Subcutaneous abdominal adipose tissue (tissue), 5 donors: ENCODE measurements around the gene NSUN6.
A peak's percentile ranks its signal among the peaks of the same experiment; 100 is the strongest.

Experiments used
- H3K27ac ChIP-seq: one replicate; pipeline ENCODE4 v1.7.0; 2013; ENCODE audit warnings: low read depth, mild to moderate bottlenecking, inconsistent platforms, low read length, moderate library complexity
- H3K27me3 ChIP-seq, 5 donors: one replicate each; pipeline ENCODE4 v1.7.0; 2013; ENCODE audit warnings: low read length in 5 of 5, inconsistent platforms in 1 of 5; ENCODE audit not compliant: control insufficient read depth in 5 of 5, insufficient read depth in 4 of 5
- H3K36me3 ChIP-seq, 5 donors: one replicate each; pipeline ENCODE4 v1.7.0; 2013; ENCODE audit warnings: low read length in 5 of 5; ENCODE audit not compliant: control insufficient read depth in 5 of 5, insufficient read depth in 5 of 5
- H3K4me1 ChIP-seq, 5 donors: one replicate each; pipeline ENCODE4 v1.7.0; 2013; ENCODE audit warnings: low read length in 5 of 5, mild to moderate bottlenecking in 3 of 5, moderate library complexity in 1 of 5; ENCODE audit not compliant: control insufficient read depth in 5 of 5, insufficient read depth in 5 of 5
- H3K4me3 ChIP-seq, 5 donors: one replicate each; pipeline ENCODE4 v1.7.0; 2013; ENCODE audit warnings: low read length in 5 of 5, low read depth in 1 of 5
- H3K9ac ChIP-seq, 5 donors: one replicate each; pipeline ENCODE4 v1.7.0; 2013; ENCODE audit warnings: low read length in 5 of 5, mild to moderate bottlenecking in 4 of 5, moderate library complexity in 3 of 5
- H3K9me3 ChIP-seq, 5 donors: one replicate each; pipeline ENCODE4 v1.7.0; 2013; ENCODE audit warnings: low read length in 5 of 5; ENCODE audit not compliant: control insufficient read depth in 5 of 5
- donor health status: healthy.
- donor health status: healthy.
- donor health status: healthy.
- donor health status: healthy.
- donor health status: healthy.

NSUN6 gene

DNA sequence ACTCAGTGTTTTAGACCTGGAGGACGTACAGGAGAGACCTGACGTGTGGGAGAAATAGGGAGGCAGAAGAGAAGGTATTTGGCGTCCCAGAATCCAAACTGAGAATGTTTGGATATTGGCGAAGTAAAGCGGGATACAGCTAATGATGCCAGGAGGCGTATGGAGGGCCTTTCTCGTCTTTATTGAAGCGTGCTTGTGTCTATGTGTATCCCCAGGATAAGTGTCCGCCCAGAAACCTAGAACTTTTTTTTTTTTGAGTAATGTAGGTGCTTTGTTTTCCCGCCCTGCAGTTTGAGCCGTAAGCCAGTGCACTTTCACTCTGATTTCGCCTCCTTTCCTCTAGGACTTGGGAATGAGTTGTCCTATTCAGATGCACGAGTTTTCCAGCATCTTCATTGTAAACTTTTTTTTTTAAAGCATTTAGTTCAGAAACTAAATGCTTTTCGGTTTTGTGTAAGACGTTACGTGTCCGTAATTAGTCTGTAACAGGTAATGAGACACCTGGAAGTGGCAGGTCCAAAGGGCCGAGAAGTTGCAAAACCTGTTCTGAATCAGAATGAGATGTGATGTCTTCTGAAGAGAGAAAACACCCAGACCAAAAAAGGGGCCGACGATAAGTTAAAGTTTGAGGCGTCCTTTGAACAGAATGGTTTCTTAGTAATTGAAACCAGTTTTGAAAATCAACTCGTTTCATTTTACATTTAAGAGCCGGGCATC, 8.6 kb upstream of the NSUN6 start:
- Histone ChIP-seq H3K9ac (peak overlapping the region; percentile 93 to 99 (median 95)), H3K27ac (peak overlapping the region; percentile 97), H3K9me3 (no peaks in the 10 kb centered on the region), H3K27me3 (peaks cover 0 to 3% (median 0%) of the 10 kb centered on the region in 5 donors), H3K4me3 (peak overlapping the region; percentile 85 to 99 (median 96)), H3K4me1 (peaks cover 4 to 29% (median 28%) of the 10 kb centered on the region in 5 donors), H3K36me3 (peaks cover 0 to 5% (median 0%) of the 10 kb centered on the region in 5 donors)

DNA sequence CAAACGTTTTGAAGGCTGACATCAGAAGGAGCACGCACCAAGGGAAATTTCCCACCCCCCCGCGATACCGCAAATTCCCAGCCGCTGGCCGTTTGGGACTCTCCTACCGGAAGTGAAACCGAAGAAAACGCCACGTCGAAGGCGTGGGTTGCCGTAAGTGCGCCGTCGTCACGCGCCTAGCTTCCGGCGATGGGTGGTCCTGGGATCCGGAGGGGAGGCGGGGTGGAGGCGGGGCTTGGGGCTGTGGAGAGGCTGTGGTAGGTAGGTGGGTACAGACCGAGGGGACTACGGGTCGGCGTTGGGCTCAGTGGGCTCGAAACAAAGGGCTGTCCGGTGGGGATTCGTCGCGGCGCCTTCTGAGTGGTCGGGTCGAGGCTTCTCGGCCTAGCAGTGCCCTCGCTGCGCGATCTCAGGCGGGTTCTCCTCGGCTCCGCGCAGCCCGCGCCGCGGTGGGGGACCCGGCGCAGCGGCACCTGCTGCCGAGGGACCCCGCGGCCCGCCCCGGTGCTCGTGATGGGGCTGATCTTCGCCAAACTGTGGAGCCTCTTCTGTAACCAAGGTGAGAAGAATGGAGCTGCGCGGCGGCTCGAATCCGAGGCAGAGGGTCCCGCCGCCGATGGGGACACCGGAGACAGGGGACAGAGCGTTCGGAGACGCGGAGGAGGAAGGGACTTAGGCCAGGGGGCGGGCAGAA, 7.9 kb upstream of the NSUN6 start, which contains the start of gene ARL5B:
TSS of gene ARL5B (plus strand) at position 307 of the 694 bp plus-strand sequence. CDS start at position 514, 207 bp downstream.
- Histone ChIP-seq H3K27ac (peak within 1 kb of the TSS; percentile 97), H3K9ac (peak within 1 kb of the TSS; percentile 93 to 99 (median 95)), H3K4me3 (peak within 1 kb of the TSS; percentile 85 to 99 (median 96)), H3K9me3 (no peaks in the 10 kb centered on the region), H3K27me3 (peaks cover 0 to 3% (median 0%) of the 10 kb centered on the region in 5 donors), H3K4me1 (peaks cover 4 to 29% (median 28%) of the 10 kb centered on the region in 5 donors), H3K36me3 (peaks cover 0 to 2% (median 0%) of the 10 kb centered on the region in 5 donors)

- Histone ChIP-seq H3K9ac (peak overlapping the region; percentile 69 to 99 (median 93)), H3K27me3 (peaks cover 0 to 3% (median 0%) of the 10 kb centered on the region in 5 donors), H3K9me3 (no peaks in the 10 kb centered on the region), H3K4me1 (peaks cover 4 to 29% (median 28%) of the 10 kb centered on the region in 5 donors), H3K4me3 (peak overlapping the region; percentile 85 to 98 (median 96)), H3K27ac (peak overlapping the region; percentile 97), H3K36me3 (no peaks in the 10 kb centered on the region)
Observed at GRCh38 chr10:18658271-18659124, 7.1 kb upstream of the NSUN6 start.

DNA sequence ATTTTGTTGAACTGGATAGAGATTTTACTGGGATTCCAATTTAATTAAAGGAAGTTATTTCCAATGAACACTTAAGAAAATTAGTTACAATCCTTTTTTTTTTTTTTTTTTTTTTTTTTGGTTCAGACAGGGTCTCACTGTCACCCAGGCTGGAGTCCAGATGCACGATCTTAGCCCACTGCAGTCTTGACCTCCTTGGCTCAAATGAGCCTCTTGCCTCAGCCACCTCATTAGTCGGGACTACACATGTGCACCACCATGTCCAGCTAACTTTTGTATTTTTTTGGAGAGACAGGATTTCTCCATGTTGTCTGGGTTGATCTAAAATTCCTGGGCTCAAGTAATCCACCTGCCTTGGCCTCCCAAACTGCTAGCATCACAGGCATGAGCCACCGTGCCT, 5.3 kb upstream of the NSUN6 start:
- Histone ChIP-seq H3K9ac (no peak overlapping the region), H3K27ac (no peak overlapping the region), H3K4me1 (peaks cover 4 to 30% (median 28%) of the 10 kb centered on the region in 5 donors), H3K36me3 (no peaks in the 10 kb centered on the region), H3K4me3 (no peak overlapping the region), H3K9me3 (no peaks in the 10 kb centered on the region), H3K27me3 (peaks cover 0 to 3% (median 0%) of the 10 kb centered on the region in 5 donors)

DNA sequence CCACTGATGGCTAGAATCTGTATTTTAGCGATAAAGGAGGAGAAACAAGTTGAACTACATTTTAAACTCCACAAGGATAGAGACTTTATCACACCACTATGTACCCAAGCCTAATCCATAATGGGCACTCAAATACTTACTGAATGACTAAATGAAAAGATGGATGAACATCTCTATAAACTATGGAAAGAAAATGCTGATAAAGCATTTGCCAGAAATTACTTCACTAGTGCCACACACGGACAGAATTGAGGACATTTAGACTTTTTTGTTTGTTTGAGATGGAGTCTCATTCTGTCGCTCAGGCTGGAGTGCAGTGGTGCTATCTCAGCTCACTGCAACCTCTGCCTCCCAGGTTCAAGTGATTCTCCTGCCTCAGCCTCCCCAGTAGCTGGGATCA, 1.7 kb upstream of the NSUN6 start:
- no peak overlapping the region for H3K27ac ChIP-seq
- H3K9me3 ChIP-seq = no peaks in the 10 kb centered on the region
- H3K27me3 ChIP-seq = no peaks in the 10 kb centered on the region
- H3K36me3 ChIP-seq = no peaks in the 10 kb centered on the region
- no peak overlapping the region for H3K4me3 ChIP-seq
- no peak overlapping the region for H3K9ac ChIP-seq
- H3K4me1 ChIP-seq = peaks cover 0 to 30% (median 24%) of the 10 kb centered on the region in 5 donors

DNA sequence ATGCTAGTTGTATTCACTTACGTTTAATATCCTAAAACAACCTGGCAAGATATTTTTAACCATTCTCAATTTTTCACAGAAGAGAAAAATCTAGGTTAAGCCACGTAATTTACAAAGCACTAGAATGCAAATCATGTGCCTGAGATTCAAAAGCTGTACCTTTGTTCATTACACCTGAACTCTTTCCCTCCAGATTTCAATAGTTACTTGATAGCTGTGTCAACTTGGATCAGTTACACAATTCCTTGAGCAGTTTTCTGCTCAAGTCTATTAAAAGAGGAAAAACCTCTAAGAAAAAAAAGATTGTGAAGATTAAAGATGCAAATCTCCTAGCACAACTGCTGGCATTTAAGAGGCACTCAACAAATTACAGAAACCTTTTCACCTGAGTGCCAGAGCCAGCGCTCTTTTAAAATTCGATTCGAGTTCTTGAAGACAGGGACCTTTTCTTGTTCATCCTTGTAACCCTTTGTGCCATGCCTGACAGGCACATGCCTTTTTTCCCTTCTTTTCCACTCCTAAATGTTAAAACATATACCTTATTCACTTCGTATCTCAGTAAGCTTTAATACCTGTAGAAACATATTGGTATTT, 886 bp downstream of the NSUN6 start:
- peaks cover 0 to 3% (median 0%) of the 10 kb centered on the region in 5 donors for H3K36me3 ChIP-seq
- peaks cover 0 to 26% (median 20%) of the 10 kb centered on the region in 5 donors for H3K4me1 ChIP-seq
- peak overlapping the region; percentile 79 for H3K27ac ChIP-seq
- no peaks in the 10 kb centered on the region for H3K9me3 ChIP-seq
- peak overlapping the region in 4 of 5 donors; percentile 83 to 95 (median 88) for H3K9ac ChIP-seq
- no peaks in the 10 kb centered on the region for H3K27me3 ChIP-seq
- peak overlapping the region; percentile 85 to 99 (median 90) for H3K4me3 ChIP-seq

DNA sequence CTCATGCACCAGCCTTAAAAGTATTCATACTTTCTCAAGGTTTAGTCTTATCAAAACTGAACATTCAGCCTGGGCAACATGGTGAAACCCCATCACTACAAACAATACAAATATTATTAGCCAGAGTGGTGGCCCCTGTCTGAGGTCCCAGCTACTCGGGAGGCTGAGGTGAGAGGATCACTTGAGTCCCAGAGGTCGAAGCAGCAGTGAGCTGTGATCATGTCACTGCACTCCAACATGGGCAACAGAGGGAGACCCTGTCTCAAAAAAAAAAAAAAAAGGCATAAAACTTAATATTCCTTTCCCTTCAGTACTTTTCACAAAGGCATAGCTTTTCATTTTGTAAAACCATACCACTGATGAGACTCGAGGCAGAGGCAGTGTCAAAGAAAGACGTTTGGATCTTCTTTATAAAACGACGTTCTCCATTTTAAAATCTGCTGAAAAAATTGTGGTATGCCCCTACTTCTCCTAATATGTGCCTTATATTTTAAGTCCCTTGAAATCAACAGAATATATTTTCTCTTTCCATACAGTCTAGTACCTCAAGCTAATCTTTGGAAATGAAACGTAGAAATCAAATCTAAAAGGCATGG, 1.9 kb downstream of the NSUN6 start:
- Histone ChIP-seq H3K36me3 (peaks cover 0 to 8% (median 0%) of the 10 kb centered on the region in 5 donors), H3K4me3 (no peak overlapping the region), H3K4me1 (peaks cover 0 to 26% (median 20%) of the 10 kb centered on the region in 5 donors), H3K27me3 (no peaks in the 10 kb centered on the region), H3K27ac (no peak overlapping the region), H3K9me3 (no peaks in the 10 kb centered on the region), H3K9ac (no peak overlapping the region)

DNA sequence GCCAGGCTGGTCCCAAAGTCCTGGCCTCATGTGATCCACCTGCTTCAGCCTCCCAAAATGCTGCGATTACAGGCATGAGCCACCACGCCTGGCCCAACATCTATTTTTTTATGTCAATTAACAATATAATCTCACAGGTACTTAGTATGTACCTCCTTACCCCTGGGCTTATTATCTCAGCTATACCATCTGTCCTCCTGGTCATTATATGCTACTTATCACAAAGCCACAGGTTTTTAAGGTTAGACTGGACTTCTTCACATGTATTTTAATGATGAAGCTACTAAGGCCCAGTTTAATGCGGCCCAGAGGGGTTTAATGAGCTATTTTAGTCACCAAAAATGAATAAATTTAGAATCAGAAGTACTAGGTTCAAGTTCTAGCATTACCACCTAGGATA, 3.4 kb downstream of the NSUN6 start:
- Histone ChIP-seq H3K9ac (no peak overlapping the region), H3K27me3 (no peaks in the 10 kb centered on the region)

GRCh38 chr10:18647151-18647550, 4.2 kb downstream of the NSUN6 start:
- Histone ChIP-seq H3K27me3 (no peaks in the 10 kb centered on the region), H3K9me3 (no peaks in the 10 kb centered on the region), H3K4me3 (no peak overlapping the region), H3K4me1 (peaks cover 0 to 26% (median 19%) of the 10 kb centered on the region in 5 donors), H3K27ac (no peak overlapping the region), H3K36me3 (peaks cover 0 to 8% (median 0%) of the 10 kb centered on the region in 5 donors), H3K9ac (no peak overlapping the region)

More for the DNA sequence above, 3.4 kb downstream of the NSUN6 start:
- peaks cover 0 to 8% (median 0%) of the 10 kb centered on the region in 5 donors for H3K36me3 ChIP-seq
- H3K27ac ChIP-seq = no peak overlapping the region
- H3K4me3 ChIP-seq = no peak overlapping the region
- H3K9me3 ChIP-seq = no peaks in the 10 kb centered on the region
- peaks cover 0 to 26% (median 20%) of the 10 kb centered on the region in 5 donors for H3K4me1 ChIP-seq
